Left ventricle myocardium inferior (tissue), 1 donor: ENCODE results near the gene IPPK. TPM values are rescaled to one million over a fixed set of nuclear protein-coding genes. Genes with fewer than 3 reads are reported as not detected.

Experiments used
- DNase-seq: peaks from one replicate; pipeline ENCODE4 v3.0.0-alpha.2; 2020
- H3K27ac ChIP-seq: fragments of 200-600 bp; replicated peaks from 2 replicates; pipeline ENCODE4 v1.8.0; 2021
- H3K27me3 ChIP-seq: fragments of 200-600 bp; 2 replicates; pipeline ENCODE4 v1.8.0; 2021; ENCODE audit warnings: low read depth
- H3K36me3 ChIP-seq: fragments of 200-600 bp; 2 replicates; pipeline ENCODE4 v1.8.0; 2021
- H3K4me1 ChIP-seq: fragments of 200-600 bp; 2 replicates; pipeline ENCODE4 v1.8.0; 2021
- H3K4me3 ChIP-seq: fragments of 200-600 bp; 2 replicates; pipeline ENCODE4 v1.8.0; 2021; ENCODE audit warnings: mild to moderate bottlenecking, moderate library complexity
- H3K9me3 ChIP-seq: fragments of 200-600 bp; replicated peaks from 2 replicates; pipeline ENCODE4 v1.8.0; 2021
- intact Hi-C: fragments of 100-400 bp; cut with micrococcal nuclease; formaldehyde crosslinking; loops from one replicate; pipeline ENCODE4 v1.11.0; 2022
- total RNA-seq: library from RNA; stranded (reverse); fragmentation: NEBNext Ultra II Directional; extraction: Animal tissue kit (Norgen Biotek cat#: 25700); gene quantifications from one replicate; pipeline ENCODE4 v1.2.1, GENCODE V29; 2021
- TF ChIP-seq, protein P1 (sequence below): fragments of 200-600 bp; IDR thresholded peaks from 2 replicates; pipeline ENCODE4 v1.8.0; 2021; ENCODE audit warnings: antibody characterized with exemption, mild to moderate bottlenecking, borderline replicate concordance
- donor health status: DM: no; HTN: yes; CAD: no; lungs with severe emphysema.

Gene IPPK
- total RNA-seq, 1 donor from 2014 or later = 7.3 TPM

DNA sequence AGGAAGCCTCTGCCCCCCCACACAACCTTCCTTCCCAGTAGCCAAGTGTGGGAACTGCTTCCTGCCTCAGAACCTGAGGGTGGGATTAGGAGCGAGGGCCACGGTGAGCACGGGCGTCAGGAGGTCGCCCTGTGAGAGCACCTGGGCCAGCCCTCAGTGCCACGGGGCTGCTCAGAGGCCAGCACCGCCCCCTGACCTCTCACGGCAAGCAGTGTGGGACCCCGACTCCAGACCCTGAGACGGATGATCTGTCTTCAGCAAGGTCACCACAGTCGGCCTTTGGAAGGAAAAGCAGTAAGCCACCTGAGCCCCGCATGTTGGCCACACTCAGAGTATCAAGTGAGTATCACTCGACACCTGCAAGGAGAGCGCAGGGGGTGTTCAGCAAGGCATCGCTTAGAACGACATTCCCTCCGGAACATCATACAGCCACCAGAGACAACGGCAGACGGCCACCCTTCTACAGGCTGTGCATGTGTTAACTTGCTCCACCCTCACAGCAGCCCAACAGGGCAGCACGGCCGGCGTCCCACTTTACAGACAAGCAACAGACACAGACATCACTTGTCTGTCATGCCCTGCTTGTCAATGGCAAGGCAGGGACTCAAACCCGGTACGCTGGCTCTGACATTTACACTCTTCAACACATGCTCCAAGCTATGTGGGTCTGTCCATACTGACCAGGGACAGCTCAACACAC is 50.2 kb downstream of the IPPK start:
- DNase-seq = no peak
- intact Hi-C loops = no loop called here
- Histone ChIP-seq H3K27me3 (no peaks in the 10 kb centered on the region), H3K9me3 (no peaks in the 10 kb centered on the region), H3K4me3 (no peak overlapping the region), H3K27ac (peak overlapping the region; percentile 55), H3K36me3 (peaks cover 64% of the 10 kb centered on the region), H3K4me1 (peaks cover 22% of the 10 kb centered on the region)
- TF ChIP-seq, protein P1, sequence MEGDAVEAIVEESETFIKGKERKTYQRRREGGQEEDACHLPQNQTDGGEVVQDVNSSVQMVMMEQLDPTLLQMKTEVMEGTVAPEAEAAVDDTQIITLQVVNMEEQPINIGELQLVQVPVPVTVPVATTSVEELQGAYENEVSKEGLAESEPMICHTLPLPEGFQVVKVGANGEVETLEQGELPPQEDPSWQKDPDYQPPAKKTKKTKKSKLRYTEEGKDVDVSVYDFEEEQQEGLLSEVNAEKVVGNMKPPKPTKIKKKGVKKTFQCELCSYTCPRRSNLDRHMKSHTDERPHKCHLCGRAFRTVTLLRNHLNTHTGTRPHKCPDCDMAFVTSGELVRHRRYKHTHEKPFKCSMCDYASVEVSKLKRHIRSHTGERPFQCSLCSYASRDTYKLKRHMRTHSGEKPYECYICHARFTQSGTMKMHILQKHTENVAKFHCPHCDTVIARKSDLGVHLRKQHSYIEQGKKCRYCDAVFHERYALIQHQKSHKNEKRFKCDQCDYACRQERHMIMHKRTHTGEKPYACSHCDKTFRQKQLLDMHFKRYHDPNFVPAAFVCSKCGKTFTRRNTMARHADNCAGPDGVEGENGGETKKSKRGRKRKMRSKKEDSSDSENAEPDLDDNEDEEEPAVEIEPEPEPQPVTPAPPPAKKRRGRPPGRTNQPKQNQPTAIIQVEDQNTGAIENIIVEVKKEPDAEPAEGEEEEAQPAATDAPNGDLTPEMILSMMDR = no peak

DNA sequence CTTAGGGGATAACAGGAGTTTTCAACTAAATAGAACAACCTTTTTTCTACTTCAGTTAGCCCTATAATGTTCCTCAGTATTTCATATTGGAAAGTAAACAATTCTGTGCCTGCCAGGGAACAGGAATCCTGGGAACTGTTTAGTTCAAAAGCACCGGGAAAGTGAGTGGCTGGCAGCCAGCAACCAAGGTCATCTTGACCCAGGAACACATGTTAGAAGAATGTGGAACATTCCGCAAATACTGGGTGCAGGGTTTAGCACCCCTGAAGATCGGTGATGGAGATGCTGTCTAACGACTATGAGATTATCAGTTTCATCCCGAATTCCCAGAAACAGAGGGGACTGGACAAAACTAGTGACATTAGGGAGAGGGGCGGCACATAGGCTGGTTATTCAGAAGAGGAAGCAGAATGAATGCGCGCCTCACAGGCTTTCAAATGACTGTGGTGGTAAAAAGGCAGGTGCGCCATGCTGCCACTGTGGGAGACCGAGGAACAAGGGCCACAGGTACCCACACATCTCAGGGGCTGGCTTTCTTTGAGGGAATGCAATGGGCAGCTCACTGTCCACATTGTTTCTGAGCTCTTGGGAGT is 51.2 kb downstream of the IPPK start:
- Histone ChIP-seq H3K4me3 (no peak overlapping the region), H3K36me3 (peaks cover 65% of the 10 kb centered on the region), H3K4me1 (peaks cover 22% of the 10 kb centered on the region)

DNA sequence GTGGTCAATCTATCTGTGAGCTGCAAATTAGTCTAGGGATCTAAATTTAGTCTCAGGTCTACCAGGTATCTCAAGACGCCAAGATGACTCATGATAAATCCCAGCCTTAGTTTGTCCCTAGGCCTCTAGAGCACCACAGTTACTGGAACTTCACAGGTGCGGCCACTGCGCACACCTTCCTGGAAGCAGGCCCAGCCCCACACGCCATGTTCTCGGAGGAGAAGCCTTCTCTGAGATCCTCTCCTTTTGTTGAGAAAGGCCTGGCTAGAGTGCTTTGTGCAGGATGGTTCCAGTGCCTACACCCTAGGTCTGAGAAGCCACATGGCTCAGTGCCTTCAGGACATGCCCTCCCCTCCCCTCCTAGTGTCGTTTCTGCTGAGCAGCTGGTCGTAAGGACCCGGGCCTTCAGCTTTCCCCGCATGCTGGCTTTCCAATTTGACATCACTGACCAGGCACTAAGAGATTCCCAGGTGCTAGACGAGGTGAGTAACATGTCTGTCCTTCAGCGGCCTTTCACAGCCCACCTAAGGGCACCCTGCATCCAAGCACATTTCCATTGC is 51.9 kb downstream of the IPPK start:
- intact Hi-C loops = no loop called here
- H3K4me1 ChIP-seq = peaks cover 22% of the 10 kb centered on the region
- peaks cover 72% of the 10 kb centered on the region for H3K36me3 ChIP-seq

More for the DNA sequence above, 51.2 kb downstream of the IPPK start:
- H3K9me3 ChIP-seq = no peaks in the 10 kb centered on the region
- H3K27ac ChIP-seq = peak overlapping the region; percentile 83
- intact Hi-C loops = no loop called here
- TF ChIP-seq, protein P1 = no peak
- no peak for DNase-seq
- H3K27me3 ChIP-seq = no peaks in the 10 kb centered on the region

DNA sequence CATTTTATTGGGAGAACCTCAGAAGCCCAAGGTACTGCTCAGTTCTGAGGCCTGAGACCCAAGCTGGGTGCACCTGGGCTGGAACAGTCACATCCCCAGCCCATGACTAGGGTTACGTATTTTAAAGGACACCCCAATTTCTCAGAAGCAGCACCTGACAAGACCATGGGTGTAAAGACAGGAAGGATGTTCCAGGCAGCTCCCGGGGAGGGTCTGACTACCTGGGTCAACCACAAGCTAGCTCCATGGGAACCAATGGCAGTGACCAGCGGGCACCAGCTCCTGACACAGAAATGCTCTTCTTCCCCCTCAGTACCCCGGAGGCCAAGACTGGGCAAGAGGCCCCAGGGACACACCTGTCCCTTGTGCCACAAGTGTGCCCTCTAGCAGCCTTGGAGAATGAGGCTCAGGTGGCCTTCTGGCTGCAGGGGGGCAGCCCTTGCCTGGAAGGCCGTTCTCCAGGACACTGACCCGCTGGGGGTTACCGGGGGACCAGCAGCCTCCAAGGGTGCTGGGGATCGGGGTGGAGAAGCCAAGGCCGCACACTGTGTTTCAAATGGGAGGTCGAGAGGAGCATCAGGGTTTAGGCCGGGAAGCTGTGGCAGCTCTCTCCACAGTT is 52.6 kb downstream of the IPPK start:
- Histone ChIP-seq H3K9me3 (no peaks in the 10 kb centered on the region), H3K27ac (peak overlapping the region; percentile 83), H3K36me3 (peaks cover 79% of the 10 kb centered on the region), H3K4me3 (no peak overlapping the region), H3K27me3 (no peaks in the 10 kb centered on the region), H3K4me1 (peaks cover 24% of the 10 kb centered on the region)
- no peak for DNase-seq
- TF ChIP-seq, protein P1 = no peak
- intact Hi-C loops = no loop called here

More for the DNA sequence above, 51.9 kb downstream of the IPPK start:
- H3K4me3 ChIP-seq = no peak overlapping the region
- peak overlapping the region; percentile 83 for H3K27ac ChIP-seq
- no peaks in the 10 kb centered on the region for H3K27me3 ChIP-seq
- H3K9me3 ChIP-seq = no peaks in the 10 kb centered on the region
- TF ChIP-seq, protein P1 = no peak
- DNase-seq = no peak

DNA sequence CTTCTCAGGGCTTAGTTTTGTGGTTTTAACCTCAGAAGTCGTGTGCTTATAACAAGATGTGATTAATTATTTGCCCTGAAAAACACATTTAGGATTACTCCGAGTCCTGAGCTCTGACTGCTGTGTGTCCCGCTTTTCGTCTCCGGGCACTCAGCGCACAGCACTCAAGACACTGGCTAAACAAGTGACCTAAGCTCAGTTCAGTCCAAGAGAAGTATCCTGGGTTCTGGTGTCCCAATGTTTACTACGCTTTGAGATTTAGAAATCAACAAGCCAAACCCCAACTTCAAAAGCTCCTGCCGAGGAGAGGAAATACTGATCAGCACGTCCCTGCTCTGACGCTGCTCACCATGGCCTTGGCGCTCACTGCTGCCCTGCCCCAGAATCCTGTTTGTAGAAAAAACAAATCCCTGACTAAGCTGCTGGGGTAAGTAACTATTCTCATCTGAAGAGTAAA is 53.2 kb downstream of the IPPK start:
- Histone ChIP-seq H3K36me3 (peaks cover 86% of the 10 kb centered on the region), H3K9me3 (no peaks in the 10 kb centered on the region), H3K27ac (peak overlapping the region; percentile 83), H3K27me3 (no peaks in the 10 kb centered on the region), H3K4me3 (no peak overlapping the region), H3K4me1 (peaks cover 30% of the 10 kb centered on the region)
- DNase-seq = no peak
- intact Hi-C loops = no loop called here
- TF ChIP-seq, protein P1 = no peak
